Measurements from ENCODE around the gene ANK3. TPM values are rescaled to one million over a fixed set of nuclear protein-coding genes. Genes with fewer than 3 reads are reported as not detected.

ANK3 gene
- total RNA-seq, 1 experiment from 2014 or later, result 15.3 TPM

DNA sequence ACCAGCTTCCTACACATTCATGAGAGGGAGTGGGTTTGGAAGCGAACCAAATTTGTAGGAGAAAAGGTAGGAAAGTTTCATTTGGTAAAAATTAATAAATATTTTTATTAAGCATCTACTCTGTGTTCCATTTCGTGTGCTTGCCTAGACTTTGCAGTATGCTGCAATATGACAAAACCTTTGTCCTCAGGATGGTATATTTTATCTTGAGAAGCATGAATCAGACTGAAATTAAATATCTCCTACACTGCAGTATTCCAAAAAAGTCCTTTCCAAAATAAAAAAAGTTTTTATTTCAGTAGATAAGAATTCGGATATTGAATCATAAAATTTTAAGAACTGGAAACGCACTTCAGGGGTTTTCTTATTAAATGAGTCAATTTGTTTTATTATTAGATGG, 47.7 kb downstream of the ANK3 start (continued):
- TF ChIP-seq CTCF (IDR thresholded peaks at IDR 0.05 in 2 of 3, conservative IDR thresholded peaks at IDR 0.05 in 1 of 3; ENCODE audit: borderline replicate concordance in 1 of 3, insufficient read depth in 1 of 3, low read depth in 2 of 3, low read length in 2 of 3), result no peak

GRCh38 chr10:60340973-60341372, 48.7 kb downstream of the ANK3 start:
- BruUV-seq (replicated peaks), result no TSS peak
- intact Hi-C loops (cut with micrococcal nuclease), result no loop called here
- no peaks in the 10 kb centered on the region for H3K9me2 ChIP-seq (ENCODE audit: insufficient read depth)
- POLR2A ChIA-PET, result no interaction called here
- H3K27ac ChIP-seq (ENCODE audit: low read depth, low read length), result no peak overlapping the region
- DNase-seq (ENCODE audit: low read depth, low spot score) (no peak), ATAC-seq (no peak)
- TF ChIP-seq SRF (IDR thresholded peaks at IDR 0.05; ENCODE audit: low read depth) (no peak), CTCF (IDR thresholded peaks at IDR 0.05 in 2 of 3, conservative IDR thresholded peaks at IDR 0.05 in 1 of 3; ENCODE audit: borderline replicate concordance in 1 of 3, insufficient read depth in 1 of 3, low read depth in 2 of 3, low read length in 2 of 3) (no peak), EZH2phosphoT487 (IDR thresholded peaks at IDR 0.05; ENCODE audit: borderline replicate concordance) (no peak), YY1 (IDR thresholded peaks at IDR 0.05; ENCODE audit: extremely low read depth, insufficient replicate concordance, low read depth, low read length) (no peak), SIN3A (IDR thresholded peaks at IDR 0.05; ENCODE audit: low read depth) (no peak), ATF3 (IDR thresholded peaks at IDR 0.05) (no peak), ELF1 (IDR thresholded peaks at IDR 0.05; ENCODE audit: borderline replicate concordance, low read depth) (no peak), CBX3 (IDR thresholded peaks at IDR 0.05; ENCODE audit: low read depth) (no peak), EGR1 (IDR thresholded peaks at IDR 0.05; ENCODE audit: low read depth) (no peak), CEBPB (IDR thresholded peaks at IDR 0.05; ENCODE audit: low read depth) (no peak), EZH2 (IDR thresholded peaks at IDR 0.05) (no peak), TCF7L2 (IDR thresholded peaks at IDR 0.05; ENCODE audit: borderline replicate concordance, extremely low read depth, insufficient read depth, insufficient read length) (no peak), POLR2A (IDR thresholded peaks at IDR 0.05; ENCODE audit: borderline replicate concordance, extremely low read depth, insufficient read depth, insufficient read length) (no peak), RAD21 (IDR thresholded peaks at IDR 0.05; ENCODE audit: low read depth) (no peak)
- TF ChIP-seq, protein P1, sequence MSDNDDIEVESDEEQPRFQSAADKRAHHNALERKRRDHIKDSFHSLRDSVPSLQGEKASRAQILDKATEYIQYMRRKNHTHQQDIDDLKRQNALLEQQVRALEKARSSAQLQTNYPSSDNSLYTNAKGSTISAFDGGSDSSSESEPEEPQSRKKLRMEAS (IDR thresholded peaks at IDR 0.05), result no peak
- no peaks in the 10 kb centered on the region for H3K9me3 ChIP-seq (ENCODE audit: control insufficient read depth in 1 of 2, insufficient read depth in 1 of 2, low read depth in 1 of 2, low read length in 2 of 2)
- no peaks in the 10 kb centered on the region for H4K20me1 ChIP-seq (ENCODE audit: insufficient read depth)
- no peak overlapping the region for H3K4me3 ChIP-seq (replicated peaks in 1 of 2; ENCODE audit: low read depth in 1 of 2, low read length in 2 of 2)
- H3K79me2 ChIP-seq (ENCODE audit: insufficient read depth, low read length), result no peaks in the 10 kb centered on the region
- no peaks in the 10 kb centered on the region for H3K4me1 ChIP-seq (ENCODE audit: control insufficient read depth in 1 of 2, insufficient read depth in 2 of 2, low read length in 2 of 2)
- CTCF ChIA-PET, result no interaction called here
- H2AFZ ChIP-seq (ENCODE audit: low read depth, low read length, poor library complexity, severe bottlenecking), result no peak overlapping the region
- no peak overlapping the region for H3K9ac ChIP-seq (ENCODE audit: low read length)
- H3K27me3 ChIP-seq (ENCODE audit: insufficient read depth, low read length), result no peaks in the 10 kb centered on the region
- H3K36me3 ChIP-seq (ENCODE audit: control insufficient read depth in 1 of 2, insufficient read depth in 2 of 2, low read length in 2 of 2), result no peaks in the 10 kb centered on the region
- no peak overlapping the region for H3K4me2 ChIP-seq (ENCODE audit: low read length)
- RAD21 ChIA-PET (ENCODE audit: low non-redundant PET in 1 of 2, low total read pairs in 2 of 2, uncharacterized antibody in 2 of 2, unreplicated experiment in 2 of 2), result no interaction called here
